Hepatocyte (in vitro differentiated cells): ENCODE data around the gene EPGN. TPM values are rescaled to one million over a fixed set of nuclear protein-coding genes. Genes with fewer than 3 reads are reported as not detected.

Source experiments
- DNase-seq: peaks from one replicate; pipeline ENCODE4 v3.0.0-alpha.2; 2016; ENCODE audit warnings: low spot score
- H2AFZ ChIP-seq: fragments of 200-600 bp; sonication (generic); 2 replicates; pipeline ENCODE4 v1.6.0; 2016; ENCODE audit warnings: antibody characterized with exemption, mild to moderate bottlenecking
- H3K27ac ChIP-seq: fragments of 200-600 bp; sonication (generic); 2 replicates; pipeline ENCODE4 v1.5.1; 2016; ENCODE audit warnings: mild to moderate bottlenecking
- H3K27me3 ChIP-seq: fragments of 200-600 bp; sonication (generic); 2 replicates; pipeline ENCODE4 v1.6.1; 2016
- H3K36me3 ChIP-seq: fragments of 200-600 bp; sonication (generic); replicated peaks from 2 replicates; pipeline ENCODE4 v1.5.1; 2016; ENCODE audit warnings: low read depth; ENCODE audit not compliant: insufficient read depth
- H3K4me1 ChIP-seq: fragments of 200-600 bp; sonication (generic); 2 replicates; pipeline ENCODE4 v1.5.1; 2016; ENCODE audit warnings: mild to moderate bottlenecking, moderate library complexity; ENCODE audit not compliant: insufficient read depth
- H3K4me2 ChIP-seq: fragments of 200-600 bp; sonication (generic); 2 replicates; pipeline ENCODE4 v1.6.0; 2016
- H3K4me3 ChIP-seq: fragments of 200-600 bp; sonication (generic); 2 replicates; pipeline ENCODE4 v1.5.1; 2016; ENCODE audit warnings: mild to moderate bottlenecking
- H3K79me2 ChIP-seq: fragments of 200-600 bp; sonication (generic); 2 replicates; pipeline ENCODE4 v1.6.0; 2017; ENCODE audit warnings: mild to moderate bottlenecking
- H3K9me2 ChIP-seq: fragments of 200-600 bp; sonication (generic); replicated peaks from 2 replicates; pipeline ENCODE4 v1.6.0; 2017; ENCODE audit warnings: mild to moderate bottlenecking; ENCODE audit not compliant: insufficient read depth
- H3K9me3 ChIP-seq: fragments of 200-600 bp; sonication (generic); 2 replicates; pipeline ENCODE4 v1.5.1; 2016; ENCODE audit warnings: low read depth, mild to moderate bottlenecking
- H4K20me1 ChIP-seq: fragments of 200-600 bp; sonication (generic); 2 replicates; pipeline ENCODE4 v1.6.0; 2016; ENCODE audit warnings: mild to moderate bottlenecking; ENCODE audit not compliant: insufficient read depth, poor library complexity, severe bottlenecking
- CTCF ChIP-seq: fragments of 200-600 bp; sonication (generic); IDR thresholded peaks from 2 replicates; pipeline ENCODE4 v1.5.1; 2016; ENCODE audit warnings: antibody characterized with exemption, mild to moderate bottlenecking; ENCODE audit not compliant: poor library complexity
- EZH2 ChIP-seq: fragments of 200-600 bp; sonication (generic); IDR thresholded peaks from 2 replicates; pipeline ENCODE4 v1.6.1; 2016; ENCODE audit warnings: antibody characterized with exemption, mild to moderate bottlenecking, borderline replicate concordance
- EZH2phosphoT487 ChIP-seq: fragments of 200-600 bp; sonication (generic); IDR thresholded peaks from one replicate; pipeline ENCODE4 v1.6.1; 2018; ENCODE audit warnings: antibody characterized with exemption, mild to moderate bottlenecking, low read depth, moderate library complexity; ENCODE audit not compliant: unreplicated experiment, severe bottlenecking
- WGBS: methylation state at CpG from one replicate; pipeline ENCODE4 v1.1.6; 2016; ENCODE audit warnings: low lambda C conversion rate; ENCODE audit errors: missing lambda C conversion rate; 5-methylcytosine and 5-hydroxymethylcytosine counted together
- polyA plus RNA-seq: library from polyadenylated mRNA; unstranded; fragments of >200 nt; fragmentation: Nextera tagmentation; extraction: Ambion mirVana; gene quantifications from 2 replicates; pipeline ENCODE4 v1.2.1, GENCODE V29; 2016
- total RNA-seq: library from RNA; depleted of rRNA; stranded (reverse); fragments of >200 nt; gene quantifications from 2 replicates; pipeline ENCODE4 v1.2.3, GENCODE V29; 2014

EPGN gene
- total and polyA plus RNA-seq, 2 experiments from 2014 or later, result 0.24 to 1.2 TPM

- Histone ChIP-seq H3K27ac (no peak overlapping the region), H3K4me2 (no peak overlapping the region), H3K9me3 (no peaks in the 10 kb centered on the region), H3K27me3 (no peaks in the 10 kb centered on the region), H3K36me3 (no peaks in the 10 kb centered on the region), H3K9me2 (no peaks in the 10 kb centered on the region), H2AFZ (no peak overlapping the region), H3K4me3 (no peak overlapping the region), H3K4me1 (no peaks in the 10 kb centered on the region), H3K79me2 (no peaks in the 10 kb centered on the region), H4K20me1 (no peaks in the 10 kb centered on the region)
- no peak for TF ChIP-seq CTCF
- no peak for TF ChIP-seq EZH2phosphoT487
- TF ChIP-seq EZH2, result no peak
- no peak for DNase-seq
- WGBS, result 95% methylated on average over 2 of the region's 2 CpGs
These were observed 6.1 kb downstream of the EPGN start for GRCh38 chr4:74314329-74314728.

GRCh38 chr4:74314944-74315343 is 6.7 kb downstream of the EPGN start:
- H4K20me1 ChIP-seq, result no peaks in the 10 kb centered on the region
- no peak overlapping the region for H3K27ac ChIP-seq
- H2AFZ ChIP-seq, result no peak overlapping the region
- H3K79me2 ChIP-seq, result no peaks in the 10 kb centered on the region
- H3K9me3 ChIP-seq, result no peaks in the 10 kb centered on the region
- DNase-seq, result no peak
- no peaks in the 10 kb centered on the region for H3K27me3 ChIP-seq
- no peaks in the 10 kb centered on the region for H3K9me2 ChIP-seq
- H3K4me3 ChIP-seq, result no peak overlapping the region
- TF ChIP-seq CTCF (no peak), EZH2 (no peak), EZH2phosphoT487 (no peak)
- 71% methylated on average over 2 of the region's 2 CpGs for WGBS
- H3K36me3 ChIP-seq, result no peaks in the 10 kb centered on the region
- no peak overlapping the region for H3K4me2 ChIP-seq
- no peaks in the 10 kb centered on the region for H3K4me1 ChIP-seq

GRCh38 chr4:74315376-74315775 is 7.1 kb downstream of the EPGN start:
- H2AFZ ChIP-seq, result no peak overlapping the region
- H3K9me3 ChIP-seq, result no peaks in the 10 kb centered on the region
- no peaks in the 10 kb centered on the region for H3K36me3 ChIP-seq
- H3K27ac ChIP-seq, result no peak overlapping the region
- H3K4me2 ChIP-seq, result no peak overlapping the region
- no peak for DNase-seq
- H4K20me1 ChIP-seq, result no peaks in the 10 kb centered on the region
- H3K9me2 ChIP-seq, result no peaks in the 10 kb centered on the region
- no peaks in the 10 kb centered on the region for H3K4me1 ChIP-seq
- no peaks in the 10 kb centered on the region for H3K79me2 ChIP-seq
- no peak overlapping the region for H3K4me3 ChIP-seq
- H3K27me3 ChIP-seq, result no peaks in the 10 kb centered on the region
- 93% methylated on average over 5 of the region's 5 CpGs for WGBS
- no peak for TF ChIP-seq EZH2phosphoT487
- TF ChIP-seq CTCF, result no peak
- no peak for TF ChIP-seq EZH2

GRCh38 chr4:74316397-74316796 is 8.1 kb downstream of the EPGN start:
- Histone ChIP-seq H3K36me3 (no peaks in the 10 kb centered on the region), H3K27ac (no peak overlapping the region), H3K4me3 (no peak overlapping the region), H3K4me1 (no peaks in the 10 kb centered on the region), H3K79me2 (no peaks in the 10 kb centered on the region), H3K9me2 (no peaks in the 10 kb centered on the region), H3K27me3 (no peaks in the 10 kb centered on the region), H3K4me2 (no peak overlapping the region), H2AFZ (no peak overlapping the region), H3K9me3 (no peaks in the 10 kb centered on the region), H4K20me1 (no peaks in the 10 kb centered on the region)
- 54% methylated on average over 2 of the region's 2 CpGs for WGBS
- TF ChIP-seq EZH2phosphoT487 (no peak), EZH2 (no peak), CTCF (no peak)
- DNase-seq, result no peak
